Endodermal cell (in vitro differentiated cells): ENCODE data around the gene SLC35A2. TPM values are rescaled to one million over a fixed set of nuclear protein-coding genes. Genes with fewer than 3 reads are reported as not detected.
A peak's percentile ranks its signal among the peaks of the same experiment; 100 is the strongest.

Experiments
- DNase-seq: peaks from one replicate; pipeline ENCODE4 v3.0.0-alpha.2; 2017
- H3K27ac ChIP-seq: 2 replicates; pipeline ENCODE4 v1.5.1; 2013; ENCODE audit warnings: mild to moderate bottlenecking, low read depth, low read length, moderate library complexity
- H3K27me3 ChIP-seq: 2 replicates; pipeline ENCODE4 v1.6.1; 2013; ENCODE audit warnings: mild to moderate bottlenecking, low read length, moderate library complexity; ENCODE audit not compliant: insufficient read depth, control insufficient read depth, poor library complexity, severe bottlenecking
- H3K36me3 ChIP-seq: 2 replicates; pipeline ENCODE4 v1.7.0; 2013; ENCODE audit warnings: mild to moderate bottlenecking, low read length, moderate library complexity; ENCODE audit not compliant: control insufficient read depth, insufficient read depth
- H3K4me1 ChIP-seq: one replicate; pipeline ENCODE4 v1.7.0; 2013; ENCODE audit warnings: low read length; ENCODE audit not compliant: control insufficient read depth, insufficient read depth
- H3K4me3 ChIP-seq: 2 replicates; pipeline ENCODE4 v1.5.1; 2013; ENCODE audit warnings: mild to moderate bottlenecking, low read length, moderate library complexity
- H3K9ac ChIP-seq: 2 replicates; pipeline ENCODE4 v1.6.1; 2013; ENCODE audit warnings: mild to moderate bottlenecking, low read length, moderate library complexity; ENCODE audit not compliant: poor library complexity, severe bottlenecking; ENCODE audit errors: extremely low read depth
- H3K9me3 ChIP-seq: 2 replicates; pipeline ENCODE4 v1.6.1; 2013; ENCODE audit warnings: mild to moderate bottlenecking, low read length, moderate library complexity; ENCODE audit not compliant: control insufficient read depth
- H3K27ac Mint-ChIP-seq: 2 replicates; pipeline ENCODE4 v1.8.0; 2020; ENCODE audit warnings: mixed read lengths
- H3K27me3 Mint-ChIP-seq: 2 replicates; pipeline ENCODE4 v1.8.0; 2021; ENCODE audit warnings: mild to moderate bottlenecking, mixed read lengths; ENCODE audit not compliant: insufficient read depth
- H3K36me3 Mint-ChIP-seq: 2 replicates; pipeline ENCODE4 v1.8.0; 2020; ENCODE audit warnings: low read depth, mixed read lengths
- H3K4me1 Mint-ChIP-seq: 2 replicates; pipeline ENCODE4 v1.8.0; 2020; ENCODE audit warnings: mixed read lengths
- H3K4me3 Mint-ChIP-seq: 2 replicates; pipeline ENCODE4 v1.8.0; 2020; ENCODE audit warnings: mild to moderate bottlenecking, moderate library complexity, mixed read lengths
- H3K9me3 Mint-ChIP-seq: 2 replicates; pipeline ENCODE4 v1.8.0; 2020; ENCODE audit warnings: mild to moderate bottlenecking, mixed read lengths
- WGBS, 2 experiments: methylation state at CpG; one replicate each; pipeline versions ENCODE4 v1.1.5 to v1.1.7; 2013; ENCODE audit warnings: missing lambda C conversion rate in 2 of 2, mixed read lengths in 1 of 2; ENCODE audit not compliant: insufficient coverage in 1 of 2, insufficient read length in 1 of 2; 5-methylcytosine and 5-hydroxymethylcytosine counted together
- total RNA-seq, 2 donors: library from RNA; stranded (reverse); fragmentation: NEBNext Ultra II Directional in 1 of 2; extraction: Animal tissue kit (Norgen Biotek cat#: 25700) in 1 of 2; gene quantifications; 2 replicates in 1 of 2; 3 replicates in 1 of 2; pipeline ENCODE4 v1.2.1, GENCODE V29; 2021
- TF ChIP-seq, protein P1 (sequence below): fragments of 200-600 bp; sonication (generic); conservative IDR thresholded peaks from 2 replicates; pipeline ENCODE4 v1.5.0; 2021; ENCODE audit warnings: antibody characterized with exemption, mild to moderate bottlenecking

Gene SLC35A2
- total RNA-seq, 2 donors from 2014 or later, result 22.8 to 24.7 TPM

DNA sequence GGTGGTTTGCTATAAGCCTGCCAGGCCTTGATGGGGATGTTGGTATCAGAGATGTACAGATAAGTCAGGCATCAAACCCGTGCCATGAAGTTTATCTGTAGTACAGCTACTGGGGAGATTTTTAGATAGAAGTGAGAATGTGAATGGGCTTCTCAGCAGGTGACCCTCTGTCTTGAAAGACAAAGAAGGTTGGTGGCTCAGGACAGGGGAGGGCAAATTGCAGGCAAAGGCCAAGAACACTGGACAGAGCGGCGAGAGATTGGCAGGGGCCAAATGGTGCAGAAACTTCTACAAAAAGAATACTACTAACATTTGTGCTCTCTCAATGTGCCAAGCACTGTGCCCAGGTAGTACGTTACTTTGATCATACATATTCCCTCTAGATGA lies 9.3 kb upstream of the SLC35A2 start:
- Histone ChIP-seq H3K27me3 (no peaks in the 10 kb centered on the region), H3K4me3 (no peak overlapping the region), H3K9me3 (no peaks in the 10 kb centered on the region), H3K4me1 (no peaks in the 10 kb centered on the region), H3K9ac (no peak overlapping the region), H3K36me3 (peaks cover 17% of the 10 kb centered on the region), H3K27ac (no peak overlapping the region)
- Mint-ChIP-seq H3K9me3 (peaks cover 54% of the 10 kb centered on the region), H3K36me3 (peaks cover 43% of the 10 kb centered on the region), H3K27me3 (no peaks in the 10 kb centered on the region), H3K4me3 (peak overlapping the region; percentile 90), H3K4me1 (peaks cover 20% of the 10 kb centered on the region), H3K27ac (peak overlapping the region; percentile 98)
- peak; percentile 65 for DNase-seq
- 58 to 80% methylated on average over 2 of the region's 4 CpGs for WGBS, 2 experiments
- TF ChIP-seq, protein P1, sequence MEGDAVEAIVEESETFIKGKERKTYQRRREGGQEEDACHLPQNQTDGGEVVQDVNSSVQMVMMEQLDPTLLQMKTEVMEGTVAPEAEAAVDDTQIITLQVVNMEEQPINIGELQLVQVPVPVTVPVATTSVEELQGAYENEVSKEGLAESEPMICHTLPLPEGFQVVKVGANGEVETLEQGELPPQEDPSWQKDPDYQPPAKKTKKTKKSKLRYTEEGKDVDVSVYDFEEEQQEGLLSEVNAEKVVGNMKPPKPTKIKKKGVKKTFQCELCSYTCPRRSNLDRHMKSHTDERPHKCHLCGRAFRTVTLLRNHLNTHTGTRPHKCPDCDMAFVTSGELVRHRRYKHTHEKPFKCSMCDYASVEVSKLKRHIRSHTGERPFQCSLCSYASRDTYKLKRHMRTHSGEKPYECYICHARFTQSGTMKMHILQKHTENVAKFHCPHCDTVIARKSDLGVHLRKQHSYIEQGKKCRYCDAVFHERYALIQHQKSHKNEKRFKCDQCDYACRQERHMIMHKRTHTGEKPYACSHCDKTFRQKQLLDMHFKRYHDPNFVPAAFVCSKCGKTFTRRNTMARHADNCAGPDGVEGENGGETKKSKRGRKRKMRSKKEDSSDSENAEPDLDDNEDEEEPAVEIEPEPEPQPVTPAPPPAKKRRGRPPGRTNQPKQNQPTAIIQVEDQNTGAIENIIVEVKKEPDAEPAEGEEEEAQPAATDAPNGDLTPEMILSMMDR, result no peak

DNA sequence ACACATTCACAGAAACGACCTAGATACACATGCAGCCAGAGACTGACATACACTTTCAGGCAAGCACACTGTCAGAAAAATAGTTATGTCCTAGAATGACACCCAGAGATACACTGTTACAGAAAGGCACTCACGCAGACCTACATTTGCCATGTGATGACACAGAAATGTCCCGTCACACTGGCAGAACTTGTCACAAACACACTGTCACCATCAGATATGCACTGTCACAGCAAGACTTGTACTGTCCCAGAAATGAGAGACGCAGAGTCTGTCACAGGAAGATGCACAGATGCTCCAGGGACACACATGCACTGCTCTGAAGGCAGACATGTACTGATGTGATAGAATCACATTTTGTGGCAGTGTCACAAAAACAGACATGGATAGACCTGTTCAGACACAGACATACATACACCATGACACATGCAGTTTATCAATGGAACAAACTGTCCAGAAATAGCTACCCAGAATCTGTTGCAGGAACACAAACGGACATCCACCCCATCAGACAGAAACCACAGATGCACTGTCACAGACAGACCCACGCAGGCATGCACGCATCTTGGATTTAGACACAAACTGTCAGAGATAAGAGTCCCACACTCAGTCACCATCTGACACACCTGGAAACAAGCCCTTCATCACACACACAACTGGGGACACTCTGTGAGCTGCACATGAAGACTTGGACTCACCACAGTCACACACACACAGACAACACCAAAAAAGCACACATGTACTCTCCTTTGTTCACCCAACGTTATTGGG lies 8.7 kb upstream of the SLC35A2 start:
- no peaks in the 10 kb centered on the region for H3K27me3 Mint-ChIP-seq
- H3K9me3 Mint-ChIP-seq, result peaks cover 52% of the 10 kb centered on the region
- peak overlapping the region; percentile 98 for H3K27ac Mint-ChIP-seq
- H3K9me3 ChIP-seq, result no peaks in the 10 kb centered on the region
- H3K36me3 Mint-ChIP-seq, result peaks cover 43% of the 10 kb centered on the region
- H3K9ac ChIP-seq, result peak overlapping the region; percentile 83
- TF ChIP-seq, protein P1, result no peak
- WGBS, 2 experiments, result 57% methylated on average over 8 of the region's 8 CpGs; no CpG with 5 or more reads in 1 of the 2 experiments
- H3K4me3 Mint-ChIP-seq, result peak overlapping the region; percentile 90
- peaks cover 16% of the 10 kb centered on the region for H3K4me1 Mint-ChIP-seq
- no peaks in the 10 kb centered on the region for H3K27me3 ChIP-seq
- no peaks in the 10 kb centered on the region for H3K4me1 ChIP-seq
- no peak overlapping the region for H3K27ac ChIP-seq
- H3K36me3 ChIP-seq, result peaks cover 18% of the 10 kb centered on the region
- H3K4me3 ChIP-seq, result peak overlapping the region; percentile 88
- peak; percentile 36 for DNase-seq

DNA sequence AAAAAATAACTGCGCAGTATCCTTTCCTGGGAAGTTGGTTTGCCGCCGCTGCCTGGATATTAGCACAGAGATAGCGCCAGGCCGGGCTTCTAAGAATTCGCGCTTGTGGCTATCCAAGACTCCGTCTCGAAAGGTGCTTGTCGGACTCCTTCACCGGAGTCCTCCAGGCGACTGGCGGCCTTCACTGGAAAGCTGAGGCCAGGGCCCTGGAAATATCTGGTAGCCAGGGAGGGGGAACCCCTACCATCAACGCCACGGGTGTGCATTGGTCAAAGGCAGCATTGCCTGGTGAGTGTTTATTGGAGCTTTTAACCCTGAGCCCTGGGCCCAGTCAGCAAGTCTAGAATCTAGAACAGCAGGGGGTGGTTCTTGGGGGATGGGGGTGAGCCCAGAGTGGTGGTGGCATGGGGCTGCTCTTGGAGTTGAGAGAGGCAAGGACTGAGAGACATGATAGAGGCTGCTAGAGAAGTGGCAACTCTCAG lies 8.0 kb upstream of the SLC35A2 start:
- Histone ChIP-seq H3K27ac (peak overlapping the region; percentile 69), H3K4me3 (peak overlapping the region; percentile 88), H3K27me3 (no peaks in the 10 kb centered on the region), H3K4me1 (no peaks in the 10 kb centered on the region), H3K9me3 (no peaks in the 10 kb centered on the region), H3K36me3 (peaks cover 25% of the 10 kb centered on the region), H3K9ac (peak overlapping the region; percentile 83)
- TF ChIP-seq, protein P1, result no peak
- H3K27ac Mint-ChIP-seq, result peak overlapping the region; percentile 98
- no peaks in the 10 kb centered on the region for H3K27me3 Mint-ChIP-seq
- H3K36me3 Mint-ChIP-seq, result peaks cover 47% of the 10 kb centered on the region
- peaks cover 24% of the 10 kb centered on the region for H3K4me1 Mint-ChIP-seq
- peaks cover 56% of the 10 kb centered on the region for H3K9me3 Mint-ChIP-seq
- 0% methylated on average over 15 of the region's 15 CpGs; no CpG with 5 or more reads in 1 of the 2 experiments for WGBS, 2 experiments
- DNase-seq, result peak; percentile 83
- H3K4me3 Mint-ChIP-seq, result peak overlapping the region; percentile 90
